H1 (cell line): ENCODE results near the gene ACTG1. TPM values are rescaled to one million over a fixed set of nuclear protein-coding genes. Genes with fewer than 3 reads are reported as not detected.
A peak's percentile ranks its signal among the peaks of the same experiment; 100 is the strongest.

ENCODE experiments used
- CTCF ChIA-PET: fragments of 300-600 bp; sonication (Branson Sonifier 250); formaldehyde crosslinking; loops from one replicate; lab custom pipeline; 2021; ENCODE audit not compliant: partially characterized antibody; lab: Charles Lee
- POLR2A ChIA-PET: fragments of 300-600 bp; sonication (Branson Sonifier 250); formaldehyde crosslinking; loops from one replicate; lab custom pipeline; 2021; ENCODE audit warnings: inconsistent platforms; ENCODE audit not compliant: partially characterized antibody; lab: Charles Lee
- DNase-seq, 2 experiments: peaks; one replicate each; pipeline versions ENCODE4 v3.0.0 to v3.0.0-alpha.2; 2010 to 2022; ENCODE audit warnings: low spot score in 2 of 2, low read depth in 1 of 2, mixed read lengths in 1 of 2
- FAIRE-seq: peaks from 2 replicates; lab custom pipeline; 2011; peaks lifted over from hg19 to GRCh38; lab: Jason Lieb, UNC
- H2AFZ ChIP-seq: 2 replicates; pipeline ENCODE4 v1.8.1; 2012; ENCODE audit warnings: low read length, inconsistent platforms
- H2AK5ac ChIP-seq: 2 replicates; pipeline ENCODE4 v1.6.1; 2013; ENCODE audit warnings: low read depth, low read length
- H2BK120ac ChIP-seq: replicated peaks from 2 replicates; pipeline ENCODE3; 2013; ENCODE audit warnings: low read depth, low read length, inconsistent platforms
- H2BK12ac ChIP-seq: 2 replicates; pipeline ENCODE4 v1.6.1; 2013; ENCODE audit warnings: low read depth, low read length
- H2BK15ac ChIP-seq: 2 replicates; pipeline ENCODE4 v1.6.1; 2013; ENCODE audit warnings: low read length
- H2BK20ac ChIP-seq: 2 replicates; pipeline ENCODE4 v1.6.1; 2013; ENCODE audit warnings: low read length
- H2BK5ac ChIP-seq: 2 replicates; pipeline ENCODE4 v1.6.1; 2013; ENCODE audit warnings: low read depth, low read length
- H3K14ac ChIP-seq: 2 replicates; pipeline ENCODE4 v1.6.1; 2013; ENCODE audit warnings: inconsistent platforms; ENCODE audit not compliant: insufficient read length
- H3K18ac ChIP-seq: 2 replicates; pipeline ENCODE4 v1.6.1; 2013; ENCODE audit warnings: low read length; ENCODE audit errors: extremely low read depth
- H3K23ac ChIP-seq: 2 replicates; pipeline ENCODE4 v1.6.1; 2013; ENCODE audit warnings: inconsistent platforms; ENCODE audit not compliant: insufficient read length
- H3K23me2 ChIP-seq: 2 replicates; pipeline ENCODE4 v1.6.1; 2013; ENCODE audit warnings: low read depth, low read length
- H3K27ac ChIP-seq: 2 replicates; pipeline ENCODE4 v1.6.1; 2011; ENCODE audit warnings: low read depth, low read length, inconsistent platforms
- H3K27me3 ChIP-seq, 4 experiments: replicated peaks in 1 of 4; 1 replicate in 1 of 4; 2 replicates in 3 of 4; pipeline versions ENCODE4 v1.6.1 to v1.8.1; 2011 to 2013; ENCODE audit warnings: low read length in 3 of 4, mild to moderate bottlenecking in 3 of 4, inconsistent platforms in 2 of 4, mixed read lengths in 2 of 4, moderate library complexity in 1 of 4; ENCODE audit not compliant: control insufficient read depth in 3 of 4, insufficient read depth in 3 of 4; ENCODE audit errors: extremely low read depth in 1 of 4
- H3K36me3 ChIP-seq, 4 experiments: 2 replicates each; pipeline versions ENCODE4 v1.6.1 to v1.8.1; 2011 to 2013; ENCODE audit warnings: mild to moderate bottlenecking in 4 of 4, low read length in 3 of 4, moderate library complexity in 2 of 4, control low read depth in 1 of 4, inconsistent platforms in 1 of 4; ENCODE audit not compliant: insufficient read depth in 4 of 4, control insufficient read depth in 2 of 4
- H3K4ac ChIP-seq: replicated peaks from 2 replicates; pipeline ENCODE3; 2013; ENCODE audit warnings: low read length, low read depth, mixed read lengths, inconsistent platforms; ENCODE audit not compliant: insufficient read length
- H3K4me1 ChIP-seq, 4 experiments: replicated peaks in 1 of 4; 1 replicate in 1 of 4; 2 replicates in 3 of 4; pipeline versions ENCODE4 v1.6.1 to v1.8.1; 2011 to 2013; ENCODE audit warnings: low read length in 3 of 4, inconsistent platforms in 2 of 4, mixed read lengths in 1 of 4; ENCODE audit not compliant: insufficient read depth in 4 of 4, control insufficient read depth in 3 of 4
- H3K4me2 ChIP-seq, 2 experiments: 2 replicates each; pipeline versions ENCODE4 v1.6.1 to v1.8.1; 2011 to 2013; ENCODE audit warnings: low read depth in 2 of 2, low read length in 2 of 2, control low read depth in 1 of 2, inconsistent platforms in 1 of 2, mild to moderate bottlenecking in 1 of 2; ENCODE audit not compliant: insufficient read depth in 1 of 2
- H3K4me3 ChIP-seq, 4 experiments: fragments of 200-600, 300-600 bp in 1 of 4; sonication (generic), shearing (Covaris generic), sonication (Bioruptor Twin) in 1 of 4; 2 replicates each; pipeline versions ENCODE4 v1.5.1 to v1.8.1; 2011 to 2016; ENCODE audit warnings: low read length in 4 of 4, low read depth in 3 of 4, control low read depth in 2 of 4, inconsistent platforms in 2 of 4, mild to moderate bottlenecking in 2 of 4, mixed read lengths in 1 of 4, moderate library complexity in 1 of 4; ENCODE audit not compliant: insufficient read depth in 2 of 4; ENCODE audit errors: extremely low read depth in 1 of 4
- H3K56ac ChIP-seq: replicated peaks from 2 replicates; pipeline ENCODE3; 2013; ENCODE audit warnings: low read depth, mild to moderate bottlenecking, mixed read lengths, low read length, inconsistent platforms; ENCODE audit not compliant: insufficient read length
- H3K79me1 ChIP-seq: 2 replicates; pipeline ENCODE4 v1.6.1; 2013; ENCODE audit warnings: low read depth, low read length, control low read depth
- H3K79me2 ChIP-seq, 2 experiments: 2 replicates each; pipeline versions ENCODE4 v1.6.1 to v1.8.1; 2012 to 2013; ENCODE audit warnings: low read length in 2 of 2, mild to moderate bottlenecking in 2 of 2, inconsistent platforms in 1 of 2; ENCODE audit not compliant: insufficient read depth in 2 of 2, control insufficient read depth in 1 of 2
- H3K9ac ChIP-seq, 4 experiments: replicated peaks in 1 of 4; 1 replicate in 1 of 4; 2 replicates in 3 of 4; pipeline versions ENCODE4 v1.6.1 to v1.8.1; 2011 to 2013; ENCODE audit warnings: low read depth in 3 of 4, low read length in 3 of 4, control low read depth in 2 of 4, mild to moderate bottlenecking in 2 of 4, moderate library complexity in 2 of 4, inconsistent platforms in 1 of 4; ENCODE audit errors: extremely low read depth in 1 of 4
- H3K9me3 ChIP-seq, 2 experiments: 2 replicates each; pipeline versions ENCODE4 v1.6.1 to v1.8.1; 2012 to 2013; ENCODE audit warnings: mild to moderate bottlenecking in 2 of 2, moderate library complexity in 2 of 2, control low read depth in 1 of 2, inconsistent platforms in 1 of 2, low read depth in 1 of 2, low read length in 1 of 2, mixed read lengths in 1 of 2; ENCODE audit not compliant: insufficient read depth in 2 of 2
- H4K20me1 ChIP-seq, 2 experiments: replicated peaks in 1 of 2; 2 replicates each; pipeline versions ENCODE3 to v1.8.1; 2011 to 2013; ENCODE audit warnings: inconsistent platforms in 2 of 2, low read length in 2 of 2, mild to moderate bottlenecking in 1 of 2; ENCODE audit not compliant: insufficient read depth in 2 of 2, control insufficient read depth in 1 of 2
- H4K5ac ChIP-seq: 2 replicates; pipeline ENCODE4 v1.6.1; 2013; ENCODE audit warnings: low read length, low read depth, mixed read lengths, inconsistent platforms; ENCODE audit not compliant: insufficient read length
- H4K8ac ChIP-seq: 2 replicates; pipeline ENCODE4 v1.8.0; 2013; ENCODE audit warnings: mild to moderate bottlenecking, moderate library complexity, low read length, inconsistent platforms; ENCODE audit not compliant: insufficient read depth; ENCODE audit errors: extremely low read depth
- H4K91ac ChIP-seq: replicated peaks from 2 replicates; pipeline ENCODE3; 2013; ENCODE audit warnings: low read length, mixed read lengths, inconsistent platforms; ENCODE audit not compliant: insufficient read length
- BRCA1 ChIP-seq: IDR thresholded peaks from 2 replicates; pipeline ENCODE4 v1.6.1; 2012; ENCODE audit warnings: low read depth, low read length, improper control_type of control experiment
- CHD1 ChIP-seq: IDR thresholded peaks from 2 replicates; pipeline ENCODE4 v1.6.1; 2012; ENCODE audit warnings: low read depth, low read length, improper control_type of control experiment
- SIX5 ChIP-seq: IDR thresholded peaks from 2 replicates; pipeline ENCODE4 v1.6.1; 2011; ENCODE audit warnings: mild to moderate bottlenecking, low read depth, low read length
- WGBS, 2 experiments: shearing (Covaris generic) in 1 of 2; methylation state at CpG; one replicate each; pipeline versions ENCODE4 v1.1.6 to v1.1.7; 2013 to 2015; ENCODE audit warnings: low lambda C conversion rate in 2 of 2, mixed read lengths in 2 of 2, inconsistent platforms in 1 of 2, low coverage in 1 of 2, missing lambda C conversion rate in 1 of 2; ENCODE audit not compliant: insufficient replicate concordance in 2 of 2, insufficient coverage in 1 of 2, insufficient read length in 1 of 2; ENCODE audit errors: extremely low coverage in 1 of 2, missing lambda C conversion rate in 1 of 2; 5-methylcytosine and 5-hydroxymethylcytosine counted together
- polyA plus RNA-seq, 7 experiments: library from polyadenylated mRNA; depleted of rRNA in 3 of 7; stranded (reverse) in 5 of 7; unstranded in 2 of 7; fragments of >200 nt in 5 of 7; fragments of 200-250 nt in 2 of 7; gene quantifications; 1 replicate in 5 of 7; 2 replicates in 1 of 7; 4 replicates in 1 of 7; pipeline versions ENCODE4 v1.2.1 to v1.2.3, GENCODE V29; 2011 to 2013; ENCODE audit warnings: missing spikeins in 2 of 7, mixed read lengths in 2 of 7
- total RNA-seq: library from RNA; stranded (reverse); fragmentation: NEBNext Ultra II Directional; extraction: Animal tissue kit (Norgen Biotek cat#: 25700); gene quantifications from 2 replicates; pipeline ENCODE4 v1.2.1, GENCODE V29; 2021
- TF ChIP-seq, protein P1 (sequence below): IDR thresholded peaks from 2 replicates; pipeline ENCODE4 v1.6.1; 2012; ENCODE audit warnings: inconsistent platforms

The ACTG1 gene
- total and polyA plus RNA-seq, 2 of the 8 experiments (the other 6 are each of a cell fraction or from before 2014, with no cell fraction given): 3,535 to 5,010 TPM

DNA sequence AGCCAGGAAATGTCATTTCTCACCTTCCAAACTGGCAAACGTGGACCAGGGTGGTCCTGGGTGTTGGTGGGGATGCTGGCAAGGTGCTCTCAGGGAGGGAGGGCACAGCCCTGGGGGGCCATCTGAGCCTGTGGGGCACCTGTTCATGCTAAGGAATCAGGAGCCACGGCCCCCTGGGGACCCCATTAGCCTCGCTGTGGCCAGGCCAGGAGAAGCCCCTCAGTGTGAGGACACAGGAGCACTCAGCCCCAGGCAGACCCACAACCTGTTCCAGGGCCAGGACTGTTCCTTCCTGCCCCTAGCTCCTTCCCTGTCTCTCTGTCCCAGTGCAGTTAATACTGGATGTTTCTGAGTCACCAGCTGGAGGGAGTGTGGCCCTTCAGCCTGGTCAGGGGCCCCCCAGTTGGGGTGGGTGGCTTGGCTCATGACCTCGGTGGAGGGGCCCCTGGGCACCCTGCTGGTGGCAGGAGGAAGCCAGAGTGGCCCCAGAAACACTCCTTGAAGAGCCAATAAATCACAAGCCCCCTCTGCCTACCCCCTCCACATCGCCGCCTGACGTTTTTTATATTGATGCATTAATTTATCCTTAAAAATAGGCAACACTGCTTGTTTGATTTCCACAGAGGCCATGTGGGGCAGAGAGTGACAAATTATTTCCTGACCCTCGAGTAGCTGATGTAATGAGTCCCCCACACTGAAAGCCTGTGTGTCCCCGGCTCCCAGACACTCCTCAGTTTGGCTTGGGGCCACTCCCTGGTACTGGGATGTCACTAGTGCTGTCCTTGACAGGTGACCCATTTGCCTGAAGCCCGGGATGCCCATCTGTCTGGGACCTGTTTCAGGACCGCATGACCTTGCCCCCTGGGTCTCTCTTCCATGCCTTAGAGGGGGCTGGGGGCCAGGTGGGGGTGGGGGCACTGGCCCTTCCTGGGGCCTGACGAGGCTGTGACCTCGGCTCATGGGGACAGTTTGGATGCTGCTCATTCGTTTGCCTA is 22.3 kb downstream of the ACTG1 start:
- Histone ChIP-seq H2BK20ac (peak overlapping the region; percentile 93; the same call in 1 of the 2 replicates), H3K14ac (no peak overlapping the region), H3K27me3 (peaks cover 0 to 9% (median 4%) of the 10 kb centered on the region in 4 experiments; a peak in 3 of 7 replicates), H3K4me1 (peaks cover 6 to 28% (median 22%) of the 10 kb centered on the region in 4 experiments), H4K20me1 (no peaks in the 10 kb centered on the region), H3K9ac (no peak overlapping the region), H3K23ac (no peak overlapping the region), H2AFZ (no peak overlapping the region), H3K4me2 (peak overlapping the region; percentile 19 to 62), H3K79me2 (no peaks in the 10 kb centered on the region), H3K23me2 (peaks cover 2% of the 10 kb centered on the region; the same call in 1 of the 2 replicates), H4K5ac (peak overlapping the region; percentile 39), H2BK5ac (peak overlapping the region; percentile 92; the same call in 1 of the 2 replicates), H2AK5ac (peak overlapping the region; percentile 83; the same call in 1 of the 2 replicates), H4K91ac (peak overlapping the region; percentile 12), H3K4me3 (peak overlapping the region in 1 of 4 experiments; percentile 7; a peak in 1 of 8 replicates), H4K8ac (no peak overlapping the region), H3K18ac (peak overlapping the region; percentile 44), H3K27ac (no peak overlapping the region), H3K56ac (no peak overlapping the region), H3K9me3 (no peaks in the 10 kb centered on the region), H3K36me3 (no peaks in the 10 kb centered on the region), H3K4ac (peak overlapping the region; percentile 87), H2BK12ac (peak overlapping the region; percentile 90), H3K79me1 (no peaks in the 10 kb centered on the region), H2BK120ac (peak overlapping the region; percentile 26), H2BK15ac (0 out of 2 replicates have a peak overlapping the region, but pooled peaks have one; percentile 75)
- no peak for DNase-seq
- ChIA-PET POLR2A (interaction anchor here (0.6 to 35.8 kb wide), 12 partner anchors 8 to 696 kb away, joined by 3 to 1004 read pairs (median 6); partner anchors contain the start of genes ACTG1 and FSCN2), CTCF (interaction anchor here (0.6 to 2.7 kb wide), 10 partner anchors 10 to 240 kb away, joined by 3 to 16 read pairs (median 4); no protein-coding TSS in a partner anchor)
- 58% methylated on average over 12 of the region's 14 CpGs; no CpG with 5 or more reads in 1 of the 2 experiments for WGBS, 2 experiments
- FAIRE-seq: no peak
- TF ChIP-seq SIX5: no peak
- TF ChIP-seq, protein P1, sequence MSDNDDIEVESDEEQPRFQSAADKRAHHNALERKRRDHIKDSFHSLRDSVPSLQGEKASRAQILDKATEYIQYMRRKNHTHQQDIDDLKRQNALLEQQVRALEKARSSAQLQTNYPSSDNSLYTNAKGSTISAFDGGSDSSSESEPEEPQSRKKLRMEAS: peak; percentile 4; the same call in 1 of the 2 replicates
- TF ChIP-seq BRCA1: no peak
- no peak for TF ChIP-seq CHD1
